ENCODE results near the gene FOXP1. TPM values are rescaled to one million over a fixed set of nuclear protein-coding genes. Genes with fewer than 3 reads are reported as not detected.
A peak's percentile ranks its signal among the peaks of the same experiment; 100 is the strongest.

The FOXP1 gene
- total and polyA plus RNA-seq, 9 of the 15 experiments (the other 6 are each of a cell fraction or from before 2014, with no cell fraction given), result 7.7 to 34.5 (median 13.7) TPM

DNA sequence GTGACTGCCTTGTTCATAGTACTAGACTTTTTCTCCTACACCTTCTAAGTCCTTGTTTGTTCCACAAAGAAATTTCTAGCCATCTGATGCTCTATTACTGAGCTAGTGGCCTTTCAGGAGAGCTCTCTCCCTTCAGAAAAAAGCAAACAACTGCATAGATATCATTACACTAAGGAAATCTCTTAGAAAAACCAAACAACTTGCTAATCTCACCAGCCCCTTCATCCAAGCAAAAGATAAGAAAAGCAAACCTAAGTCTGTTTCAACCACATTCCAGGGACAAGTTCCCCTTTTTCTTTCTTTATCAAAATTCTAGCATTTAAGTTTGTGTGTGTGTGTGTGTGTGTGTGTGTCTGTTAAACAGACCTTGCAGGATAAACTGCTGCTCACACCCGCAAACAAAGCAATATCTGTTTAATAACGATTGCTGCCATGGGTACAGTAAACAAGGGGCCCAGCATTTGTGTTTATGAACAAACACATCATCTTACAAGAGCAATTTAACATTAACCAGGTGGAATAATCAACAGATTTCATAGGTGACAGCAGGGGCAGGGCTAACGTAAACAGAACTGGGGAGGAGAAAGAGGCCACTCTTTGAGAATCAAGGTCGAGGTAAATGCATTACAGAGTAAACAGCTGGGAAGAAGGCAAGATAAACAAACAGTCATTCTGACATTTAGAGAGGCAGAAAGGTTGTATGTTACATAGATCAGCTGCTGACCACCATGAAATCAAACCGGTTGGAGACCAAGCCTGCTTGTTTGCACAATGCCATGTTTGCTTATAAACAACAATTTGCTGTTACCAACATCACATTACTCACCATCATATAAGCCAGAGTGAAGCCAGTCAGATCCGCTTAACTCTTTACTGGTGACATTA is 375.1 kb downstream of the FOXP1 start (continued):
- TF ChIP-seq ZNF778 (CRISPR knock-in tag; IDR thresholded peaks at IDR 0.05) (no peak), SMAD1 (IDR thresholded peaks at IDR 0.05; ENCODE audit: low read depth, low read length, partially characterized antibody) (no peak), TBL1XR1 (IDR thresholded peaks at IDR 0.05; ENCODE audit: low read length in 2 of 2) (peak; percentile 78 to 90; a peak in 3 of 4 replicates), ZNF589 (CRISPR knock-in tag; IDR thresholded peaks at IDR 0.05; ENCODE audit: low read depth) (no peak), MYBL2 (IDR thresholded peaks at IDR 0.05; ENCODE audit: low read depth) (no peak), MYBL2 (CRISPR knock-in tag; IDR thresholded peaks at IDR 0.05; ENCODE audit: borderline replicate concordance) (no peak), ASH1L (IDR thresholded peaks at IDR 0.05; ENCODE audit: borderline replicate concordance, low read depth, partially characterized antibody) (no peak), TRIM28 (IDR thresholded peaks at IDR 0.05) (no peak), ELF2 (CRISPR knock-in tag; IDR thresholded peaks at IDR 0.05) (no peak), YY1 (IDR thresholded peaks at IDR 0.05; ENCODE audit: borderline replicate concordance in 1 of 3, control insufficient read depth in 1 of 3, extremely low read depth in 1 of 3, insufficient read depth in 3 of 3, insufficient read length in 1 of 3, insufficient replicate concordance in 2 of 3, low read depth in 1 of 3, low read length in 2 of 3) (no peak), FUS (optimal IDR thresholded peaks at IDR 0.05; ENCODE audit: low read depth, low read length) (no peak), XRCC3 (IDR thresholded peaks at IDR 0.05) (no peak), ZNF282 (CRISPR knock-in tag; IDR thresholded peaks at IDR 0.05) (no peak), ZFP30 (CRISPR knock-in tag; IDR thresholded peaks at IDR 0.05; ENCODE audit: borderline replicate concordance) (no peak), SRSF9 (IDR thresholded peaks at IDR 0.05; ENCODE audit: borderline replicate concordance, low read depth, low read length) (no peak)
- TF ChIP-seq, protein P1, sequence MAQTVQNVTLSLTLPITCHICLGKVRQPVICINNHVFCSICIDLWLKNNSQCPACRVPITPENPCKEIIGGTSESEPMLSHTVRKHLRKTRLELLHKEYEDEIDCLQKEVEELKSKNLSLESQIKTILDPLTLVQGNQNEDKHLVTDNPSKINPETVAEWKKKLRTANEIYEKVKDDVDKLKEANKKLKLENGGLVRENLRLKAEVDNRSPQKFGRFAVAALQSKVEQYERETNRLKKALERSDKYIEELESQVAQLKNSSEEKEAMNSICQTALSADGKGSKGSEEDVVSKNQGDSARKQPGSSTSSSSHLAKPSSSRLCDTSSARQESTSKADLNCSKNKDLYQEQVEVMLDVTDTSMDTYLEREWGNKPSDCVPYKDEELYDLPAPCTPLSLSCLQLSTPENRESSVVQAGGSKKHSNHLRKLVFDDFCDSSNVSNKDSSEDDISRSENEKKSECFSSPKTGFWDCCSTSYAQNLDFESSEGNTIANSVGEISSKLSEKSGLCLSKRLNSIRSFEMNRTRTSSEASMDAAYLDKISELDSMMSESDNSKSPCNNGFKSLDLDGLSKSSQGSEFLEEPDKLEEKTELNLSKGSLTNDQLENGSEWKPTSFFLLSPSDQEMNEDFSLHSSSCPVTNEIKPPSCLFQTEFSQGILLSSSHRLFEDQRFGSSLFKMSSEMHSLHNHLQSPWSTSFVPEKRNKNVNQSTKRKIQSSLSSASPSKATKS (CRISPR knock-in tag; IDR thresholded peaks at IDR 0.05), result no peak
- TF ChIP-seq, protein P2, sequence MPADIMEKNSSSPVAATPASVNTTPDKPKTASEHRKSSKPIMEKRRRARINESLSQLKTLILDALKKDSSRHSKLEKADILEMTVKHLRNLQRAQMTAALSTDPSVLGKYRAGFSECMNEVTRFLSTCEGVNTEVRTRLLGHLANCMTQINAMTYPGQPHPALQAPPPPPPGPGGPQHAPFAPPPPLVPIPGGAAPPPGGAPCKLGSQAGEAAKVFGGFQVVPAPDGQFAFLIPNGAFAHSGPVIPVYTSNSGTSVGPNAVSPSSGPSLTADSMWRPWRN (IDR thresholded peaks at IDR 0.05; ENCODE audit: low read depth), result peak; percentile 40; the same call in 1 of the 2 replicates
- TF ChIP-seq, protein P3, sequence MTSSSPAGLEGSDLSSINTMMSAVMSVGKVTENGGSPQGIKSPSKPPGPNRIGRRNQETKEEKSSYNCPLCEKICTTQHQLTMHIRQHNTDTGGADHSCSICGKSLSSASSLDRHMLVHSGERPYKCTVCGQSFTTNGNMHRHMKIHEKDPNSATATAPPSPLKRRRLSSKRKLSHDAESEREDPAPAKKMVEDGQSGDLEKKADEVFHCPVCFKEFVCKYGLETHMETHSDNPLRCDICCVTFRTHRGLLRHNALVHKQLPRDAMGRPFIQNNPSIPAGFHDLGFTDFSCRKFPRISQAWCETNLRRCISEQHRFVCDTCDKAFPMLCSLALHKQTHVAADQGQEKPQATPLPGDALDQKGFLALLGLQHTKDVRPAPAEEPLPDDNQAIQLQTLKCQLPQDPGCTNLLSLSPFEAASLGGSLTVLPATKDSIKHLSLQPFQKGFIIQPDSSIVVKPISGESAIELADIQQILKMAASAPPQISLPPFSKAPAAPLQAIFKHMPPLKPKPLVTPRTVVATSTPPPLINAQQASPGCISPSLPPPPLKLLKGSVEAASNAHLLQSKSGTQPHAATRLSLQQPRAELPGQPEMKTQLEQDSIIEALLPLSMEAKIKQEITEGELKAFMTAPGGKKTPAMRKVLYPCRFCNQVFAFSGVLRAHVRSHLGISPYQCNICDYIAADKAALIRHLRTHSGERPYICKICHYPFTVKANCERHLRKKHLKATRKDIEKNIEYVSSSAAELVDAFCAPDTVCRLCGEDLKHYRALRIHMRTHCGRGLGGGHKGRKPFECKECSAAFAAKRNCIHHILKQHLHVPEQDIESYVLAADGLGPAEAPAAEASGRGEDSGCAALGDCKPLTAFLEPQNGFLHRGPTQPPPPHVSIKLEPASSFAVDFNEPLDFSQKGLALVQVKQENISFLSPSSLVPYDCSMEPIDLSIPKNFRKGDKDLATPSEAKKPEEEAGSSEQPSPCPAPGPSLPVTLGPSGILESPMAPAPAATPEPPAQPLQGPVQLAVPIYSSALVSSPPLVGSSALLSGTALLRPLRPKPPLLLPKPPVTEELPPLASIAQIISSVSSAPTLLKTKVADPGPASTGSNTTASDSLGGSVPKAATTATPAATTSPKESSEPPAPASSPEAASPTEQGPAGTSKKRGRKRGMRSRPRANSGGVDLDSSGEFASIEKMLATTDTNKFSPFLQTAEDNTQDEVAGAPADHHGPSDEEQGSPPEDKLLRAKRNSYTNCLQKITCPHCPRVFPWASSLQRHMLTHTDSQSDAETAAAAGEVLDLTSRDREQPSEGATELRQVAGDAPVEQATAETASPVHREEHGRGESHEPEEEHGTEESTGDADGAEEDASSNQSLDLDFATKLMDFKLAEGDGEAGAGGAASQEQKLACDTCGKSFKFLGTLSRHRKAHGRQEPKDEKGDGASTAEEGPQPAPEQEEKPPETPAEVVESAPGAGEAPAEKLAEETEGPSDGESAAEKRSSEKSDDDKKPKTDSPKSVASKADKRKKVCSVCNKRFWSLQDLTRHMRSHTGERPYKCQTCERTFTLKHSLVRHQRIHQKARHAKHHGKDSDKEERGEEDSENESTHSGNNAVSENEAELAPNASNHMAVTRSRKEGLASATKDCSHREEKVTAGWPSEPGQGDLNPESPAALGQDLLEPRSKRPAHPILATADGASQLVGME (CRISPR knock-in tag; IDR thresholded peaks at IDR 0.05), result no peak
